Type B pancreatic cell (in vitro differentiated cells): Measurements from ENCODE around the gene MLF2. TPM values are rescaled to one million over a fixed set of nuclear protein-coding genes. Genes with fewer than 3 reads are reported as not detected.

ENCODE experiments used
- DNase-seq: peaks from one replicate; pipeline ENCODE4 v3.0.0; 2021; ENCODE audit warnings: mixed read lengths; ENCODE audit not compliant: unreplicated experiment; ENCODE audit errors: extremely low spot score
- H3K27ac Mint-ChIP-seq: 2 replicates; pipeline ENCODE4 v1.8.0; 2021; ENCODE audit warnings: mild to moderate bottlenecking, mixed read lengths
- H3K27me3 Mint-ChIP-seq: 2 replicates; pipeline ENCODE4 v1.8.0; 2021; ENCODE audit warnings: mixed read lengths
- H3K36me3 Mint-ChIP-seq: 2 replicates; pipeline ENCODE4 v1.8.0; 2021; ENCODE audit warnings: mixed read lengths
- H3K4me1 Mint-ChIP-seq: one replicate; pipeline ENCODE4 v1.8.0; 2021; ENCODE audit warnings: mixed read lengths; ENCODE audit not compliant: unreplicated experiment
- H3K4me3 Mint-ChIP-seq: 2 replicates; pipeline ENCODE4 v1.8.0; 2021; ENCODE audit warnings: mild to moderate bottlenecking, mixed read lengths
- H3K9me3 Mint-ChIP-seq: 2 replicates; pipeline ENCODE4 v1.8.0; 2021; ENCODE audit warnings: mixed read lengths
- CTCF ChIP-seq: fragments of 200-600 bp; sonication (generic); conservative IDR thresholded peaks from 2 replicates; pipeline ENCODE4 v1.5.0; 2021; ENCODE audit warnings: antibody characterized with exemption, mild to moderate bottlenecking
- total RNA-seq: library from RNA; stranded (reverse); gene quantifications from 2 replicates; pipeline ENCODE4 v1.2.1, GENCODE V29; 2021; ENCODE audit warnings: low replicate concordance

The MLF2 gene
- total RNA-seq, 1 donor from 2014 or later = 187 TPM

- no peak for TF ChIP-seq CTCF
- Mint-ChIP-seq H3K9me3 (no peaks in the 10 kb centered on the region), H3K4me1 (peaks cover 6% of the 10 kb centered on the region), H3K4me3 (peak overlapping the region; percentile 84), H3K27me3 (peaks cover 80% of the 10 kb centered on the region), H3K27ac (peak overlapping the region; percentile 54), H3K36me3 (peaks cover 14% of the 10 kb centered on the region)
- DNase-seq = no peak
Observed at GRCh38 chr12:6699259-6699988, 53.5 kb downstream of the MLF2 start.

- H3K27me3 Mint-ChIP-seq = peaks cover 74% of the 10 kb centered on the region
- H3K36me3 Mint-ChIP-seq = peaks cover 14% of the 10 kb centered on the region
- peaks cover 6% of the 10 kb centered on the region for H3K4me1 Mint-ChIP-seq
- no peak overlapping the region for H3K27ac Mint-ChIP-seq
- no peak for TF ChIP-seq CTCF
- peak overlapping the region; percentile 84 for H3K4me3 Mint-ChIP-seq
- no peaks in the 10 kb centered on the region for H3K9me3 Mint-ChIP-seq
- no peak for DNase-seq
Observed at GRCh38 chr12:6698352-6699046, 54.4 kb downstream of the MLF2 start.

Other genes with a start within 250 kb of the MLF2 start
- 2,317 and 5,618 TPM in 2 replicates for gene GAPDH, start 218.6 kb downstream of the MLF2 start, total RNA-seq
- 9.1 and 17.5 TPM in 2 replicates for gene IFFO1, start 197.1 kb downstream of the MLF2 start, total RNA-seq
- gene NOP2, start 184.8 kb downstream of the MLF2 start, total RNA-seq = 60.9 and 106 TPM in 2 replicates
- gene CHD4, start 145.8 kb downstream of the MLF2 start, total RNA-seq = 270 and 289 TPM in 2 replicates
- gene LPAR5, start 117.2 kb downstream of the MLF2 start, total RNA-seq = 2.7 and 19.9 TPM in 2 replicates
- 3.9 and 7.1 TPM in 2 replicates for gene ACRBP, start 105.7 kb downstream of the MLF2 start, total RNA-seq
- 58.1 and 102 TPM in 2 replicates for gene ING4, start 90.0 kb downstream of the MLF2 start, total RNA-seq
- gene ZNF384, start 63.8 kb downstream of the MLF2 start, total RNA-seq = 78.3 and 127 TPM in 2 replicates
- gene PIANP, start 52.3 kb downstream of the MLF2 start, total RNA-seq = 0.95 and 3.9 TPM in 2 replicates
- 35.4 and 94.5 TPM in 2 replicates for gene COPS7A, start 29.1 kb downstream of the MLF2 start, total RNA-seq
- 191 and 395 TPM in 2 replicates for gene PTMS, start 13.2 kb upstream of the MLF2 start, total RNA-seq
- gene LAG3, start 19.4 kb upstream of the MLF2 start, total RNA-seq = 0.52 and 2.6 TPM in 2 replicates
- 0.64 and 0.65 TPM in 2 replicates for gene CD4, start 36.4 kb upstream of the MLF2 start, total RNA-seq
- 5.4 and 17.8 TPM in 2 replicates for gene GPR162, start 68.7 kb upstream of the MLF2 start, total RNA-seq
- gene P3H3, start 75.3 kb upstream of the MLF2 start, total RNA-seq = 40.7 and 66.0 TPM in 2 replicates
- gene GNB3, start 87.8 kb upstream of the MLF2 start, total RNA-seq = 6.3 and 25.2 TPM in 2 replicates
- 31.7 and 33.5 TPM in 2 replicates for gene CDCA3, start 98.1 kb upstream of the MLF2 start, total RNA-seq
- gene USP5, start 99.0 kb upstream of the MLF2 start, total RNA-seq = 121 and 198 TPM in 2 replicates
- gene TPI1, start 114.4 kb upstream of the MLF2 start, total RNA-seq = 565 and 954 TPM in 2 replicates
- 6.5 and 13.9 TPM in 2 replicates for gene SPSB2, start 120.2 kb upstream of the MLF2 start, total RNA-seq
- gene LRRC23, start 151.7 kb upstream of the MLF2 start, total RNA-seq = 10.1 and 20.0 TPM in 2 replicates
- 32.2 and 33.1 TPM in 2 replicates for gene ENO2, start 161.4 kb upstream of the MLF2 start, total RNA-seq
- gene ATN1, start 174.8 kb upstream of the MLF2 start, total RNA-seq = 131 and 139 TPM in 2 replicates
- gene RNU7-1, start 190.7 kb upstream of the MLF2 start, total RNA-seq = not detected in 2 replicates
- 220 and 275 TPM in 2 replicates for gene C12orf57, start 190.9 kb upstream of the MLF2 start, total RNA-seq
- 15.6 and 61.0 TPM in 2 replicates for gene PTPN6, start 198.2 kb upstream of the MLF2 start, total RNA-seq
- 252 and 377 TPM in 2 replicates for gene PHB2, start 217.5 kb upstream of the MLF2 start, total RNA-seq
- 46.5 and 108 TPM in 2 replicates for gene EMG1, start 217.8 kb upstream of the MLF2 start, total RNA-seq